GM23338 (cell line): Measurements from ENCODE around the gene GPR3. TPM values are rescaled to one million over a fixed set of nuclear protein-coding genes. Genes with fewer than 3 reads are reported as not detected.
"Not testable (repeated sequence)": the region's sequence is repeated elsewhere in the genome, so short reads cannot be mapped to it uniquely, and the experiment has no call there.

Experiments
- ATAC-seq: fragments of 200-7000 bp; cut with Tn5 transposase; 3 replicates; pipeline ENCODE4 v1.9.1; 2020
- DNase-seq: peaks from one replicate; pipeline ENCODE4 v3.0.0-alpha.2; 2015; ENCODE audit warnings: low spot score
- H2AFZ ChIP-seq: fragments of 200-600 bp; sonication (generic); 2 replicates; pipeline ENCODE4 v1.8.0; 2016; ENCODE audit warnings: antibody characterized with exemption, mild to moderate bottlenecking, moderate library complexity
- H3F3A ChIP-seq: fragments of 200-600 bp; sonication (generic); replicated peaks from 2 replicates; pipeline ENCODE4 v1.8.0; 2017; ENCODE audit warnings: antibody characterized with exemption, mixed run types, low read depth
- H3K27ac ChIP-seq: fragments of 200-600 bp; sonication (generic); 2 replicates; pipeline ENCODE4 v1.6.1; 2016; ENCODE audit warnings: low read depth
- H3K27me3 ChIP-seq: fragments of 200-600 bp; sonication (generic); 2 replicates; pipeline ENCODE4 v1.8.0; 2016; ENCODE audit warnings: mild to moderate bottlenecking, mixed run types, moderate library complexity; ENCODE audit not compliant: insufficient read depth
- H3K36me3 ChIP-seq: fragments of 200-600 bp; sonication (generic); 2 replicates; pipeline ENCODE4 v1.8.0; 2016; ENCODE audit warnings: mild to moderate bottlenecking; ENCODE audit not compliant: insufficient read depth
- H3K4me1 ChIP-seq: fragments of 200-600 bp; sonication (generic); 2 replicates; pipeline ENCODE4 v1.8.0; 2016; ENCODE audit warnings: mild to moderate bottlenecking, moderate library complexity; ENCODE audit not compliant: insufficient read depth
- H3K4me2 ChIP-seq: fragments of 200-600 bp; sonication (generic); 2 replicates; pipeline ENCODE4 v1.7.1; 2017; ENCODE audit warnings: mixed run types
- H3K4me3 ChIP-seq: fragments of 200-600 bp; sonication (generic); 2 replicates; pipeline ENCODE4 v1.6.1; 2016; ENCODE audit warnings: mixed run types
- H3K79me2 ChIP-seq: fragments of 200-600 bp; sonication (generic); replicated peaks from 2 replicates; pipeline ENCODE4 v1.8.0; 2017; ENCODE audit warnings: mild to moderate bottlenecking; ENCODE audit not compliant: insufficient read depth
- H3K9me2 ChIP-seq: fragments of 200-600 bp; sonication (generic); 2 replicates; pipeline ENCODE4 v1.8.0; 2017; ENCODE audit not compliant: insufficient read depth
- H4K20me1 ChIP-seq: fragments of 200-600 bp; sonication (generic); replicated peaks from 2 replicates; pipeline ENCODE4 v1.8.0; 2017; ENCODE audit warnings: mild to moderate bottlenecking; ENCODE audit not compliant: insufficient read depth
- H3K27ac Mint-ChIP-seq: 2 replicates; pipeline ENCODE4 v1.8.0; 2020; ENCODE audit warnings: inconsistent platforms, mild to moderate bottlenecking, moderate library complexity, mixed read lengths
- H3K27me3 Mint-ChIP-seq: 3 replicates; pipeline ENCODE4 v1.8.0; 2022; ENCODE audit warnings: low read depth, mild to moderate bottlenecking, moderate library complexity, mixed read lengths, inconsistent platforms; ENCODE audit not compliant: insufficient read depth, poor library complexity
- H3K36me3 Mint-ChIP-seq: 3 replicates; pipeline ENCODE4 v1.8.0; 2021; ENCODE audit warnings: low read depth, mild to moderate bottlenecking, inconsistent platforms, moderate library complexity, mixed read lengths
- H3K4me1 Mint-ChIP-seq: 3 replicates; pipeline ENCODE4 v1.8.0; 2020; ENCODE audit warnings: mild to moderate bottlenecking, inconsistent platforms, mixed read lengths
- H3K4me3 Mint-ChIP-seq: 3 replicates; pipeline ENCODE4 v1.8.0; 2021; ENCODE audit warnings: moderate library complexity, mild to moderate bottlenecking, inconsistent platforms, mixed read lengths
- H3K9me3 Mint-ChIP-seq: 3 replicates; pipeline ENCODE4 v1.8.0; 2020; ENCODE audit warnings: moderate library complexity, mild to moderate bottlenecking, inconsistent platforms, mixed read lengths
- EZH2phosphoT487 ChIP-seq: fragments of 200-600 bp; sonication (generic); IDR thresholded peaks from one replicate; pipeline ENCODE4 v1.8.1; 2018; ENCODE audit warnings: antibody characterized with exemption; ENCODE audit not compliant: unreplicated experiment
- JUNB ChIP-seq: IDR thresholded peaks from one replicate; pipeline ENCODE4 v1.6.1; 2016; ENCODE audit warnings: antibody characterized with exemption; ENCODE audit not compliant: unreplicated experiment
- polyA plus RNA-seq: library from polyadenylated mRNA; unstranded; fragments of >200 nt; fragmentation: Nextera tagmentation; extraction: Ambion mirVana; gene quantifications from 2 replicates; pipeline ENCODE4 v1.2.1, GENCODE V29; 2016
- total RNA-seq: library from RNA; depleted of rRNA; stranded (reverse); fragments of >200 nt; shearing (Covaris generic); gene quantifications from 2 replicates; pipeline ENCODE4 v1.2.3, GENCODE V29; 2014
- TF ChIP-seq, protein P1 (sequence below): fragments of 250-450 bp; sonication (Bioruptor Pico); IDR thresholded peaks from 2 replicates; pipeline ENCODE4 v1.5.0; 2020; ENCODE audit warnings: mild to moderate bottlenecking, moderate library complexity
- TF ChIP-seq, protein P2 (sequence below): IDR thresholded peaks from 2 replicates; pipeline ENCODE4 v1.6.1; 2016; ENCODE audit warnings: antibody characterized with exemption
- TF ChIP-seq, protein P3 (sequence below), 2 experiments: fragments of 200-600 bp in 1 of 2; sonication (generic) in 1 of 2; conservative IDR thresholded peaks; 2 replicates each; pipeline versions ENCODE4 v1.5.1 to v1.6.1; 2016 to 2017; ENCODE audit warnings: antibody characterized with exemption in 2 of 2, low read depth in 2 of 2, mild to moderate bottlenecking in 2 of 2, moderate library complexity in 1 of 2

The GPR3 gene
- total and polyA plus RNA-seq, 2 experiments from 2014 or later = 5.9 to 9.1 TPM

DNA sequence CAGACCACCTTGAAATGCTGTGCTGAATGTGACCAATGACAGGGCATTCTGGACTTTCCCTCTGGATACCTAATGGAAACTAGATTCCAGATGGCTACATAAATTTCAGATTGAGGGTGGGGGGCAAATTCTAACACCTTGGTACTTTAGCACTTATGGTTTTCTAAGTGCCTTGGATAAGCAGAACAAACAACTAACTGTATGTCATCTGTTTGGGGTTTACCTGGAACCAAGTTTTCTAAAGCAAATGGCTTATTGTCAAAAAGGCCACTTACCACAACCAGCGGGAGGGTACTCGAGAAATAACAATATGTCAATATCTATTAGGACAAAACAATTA lies 39.1 kb downstream of the GPR3 start (continued):
- TF ChIP-seq, protein P1, sequence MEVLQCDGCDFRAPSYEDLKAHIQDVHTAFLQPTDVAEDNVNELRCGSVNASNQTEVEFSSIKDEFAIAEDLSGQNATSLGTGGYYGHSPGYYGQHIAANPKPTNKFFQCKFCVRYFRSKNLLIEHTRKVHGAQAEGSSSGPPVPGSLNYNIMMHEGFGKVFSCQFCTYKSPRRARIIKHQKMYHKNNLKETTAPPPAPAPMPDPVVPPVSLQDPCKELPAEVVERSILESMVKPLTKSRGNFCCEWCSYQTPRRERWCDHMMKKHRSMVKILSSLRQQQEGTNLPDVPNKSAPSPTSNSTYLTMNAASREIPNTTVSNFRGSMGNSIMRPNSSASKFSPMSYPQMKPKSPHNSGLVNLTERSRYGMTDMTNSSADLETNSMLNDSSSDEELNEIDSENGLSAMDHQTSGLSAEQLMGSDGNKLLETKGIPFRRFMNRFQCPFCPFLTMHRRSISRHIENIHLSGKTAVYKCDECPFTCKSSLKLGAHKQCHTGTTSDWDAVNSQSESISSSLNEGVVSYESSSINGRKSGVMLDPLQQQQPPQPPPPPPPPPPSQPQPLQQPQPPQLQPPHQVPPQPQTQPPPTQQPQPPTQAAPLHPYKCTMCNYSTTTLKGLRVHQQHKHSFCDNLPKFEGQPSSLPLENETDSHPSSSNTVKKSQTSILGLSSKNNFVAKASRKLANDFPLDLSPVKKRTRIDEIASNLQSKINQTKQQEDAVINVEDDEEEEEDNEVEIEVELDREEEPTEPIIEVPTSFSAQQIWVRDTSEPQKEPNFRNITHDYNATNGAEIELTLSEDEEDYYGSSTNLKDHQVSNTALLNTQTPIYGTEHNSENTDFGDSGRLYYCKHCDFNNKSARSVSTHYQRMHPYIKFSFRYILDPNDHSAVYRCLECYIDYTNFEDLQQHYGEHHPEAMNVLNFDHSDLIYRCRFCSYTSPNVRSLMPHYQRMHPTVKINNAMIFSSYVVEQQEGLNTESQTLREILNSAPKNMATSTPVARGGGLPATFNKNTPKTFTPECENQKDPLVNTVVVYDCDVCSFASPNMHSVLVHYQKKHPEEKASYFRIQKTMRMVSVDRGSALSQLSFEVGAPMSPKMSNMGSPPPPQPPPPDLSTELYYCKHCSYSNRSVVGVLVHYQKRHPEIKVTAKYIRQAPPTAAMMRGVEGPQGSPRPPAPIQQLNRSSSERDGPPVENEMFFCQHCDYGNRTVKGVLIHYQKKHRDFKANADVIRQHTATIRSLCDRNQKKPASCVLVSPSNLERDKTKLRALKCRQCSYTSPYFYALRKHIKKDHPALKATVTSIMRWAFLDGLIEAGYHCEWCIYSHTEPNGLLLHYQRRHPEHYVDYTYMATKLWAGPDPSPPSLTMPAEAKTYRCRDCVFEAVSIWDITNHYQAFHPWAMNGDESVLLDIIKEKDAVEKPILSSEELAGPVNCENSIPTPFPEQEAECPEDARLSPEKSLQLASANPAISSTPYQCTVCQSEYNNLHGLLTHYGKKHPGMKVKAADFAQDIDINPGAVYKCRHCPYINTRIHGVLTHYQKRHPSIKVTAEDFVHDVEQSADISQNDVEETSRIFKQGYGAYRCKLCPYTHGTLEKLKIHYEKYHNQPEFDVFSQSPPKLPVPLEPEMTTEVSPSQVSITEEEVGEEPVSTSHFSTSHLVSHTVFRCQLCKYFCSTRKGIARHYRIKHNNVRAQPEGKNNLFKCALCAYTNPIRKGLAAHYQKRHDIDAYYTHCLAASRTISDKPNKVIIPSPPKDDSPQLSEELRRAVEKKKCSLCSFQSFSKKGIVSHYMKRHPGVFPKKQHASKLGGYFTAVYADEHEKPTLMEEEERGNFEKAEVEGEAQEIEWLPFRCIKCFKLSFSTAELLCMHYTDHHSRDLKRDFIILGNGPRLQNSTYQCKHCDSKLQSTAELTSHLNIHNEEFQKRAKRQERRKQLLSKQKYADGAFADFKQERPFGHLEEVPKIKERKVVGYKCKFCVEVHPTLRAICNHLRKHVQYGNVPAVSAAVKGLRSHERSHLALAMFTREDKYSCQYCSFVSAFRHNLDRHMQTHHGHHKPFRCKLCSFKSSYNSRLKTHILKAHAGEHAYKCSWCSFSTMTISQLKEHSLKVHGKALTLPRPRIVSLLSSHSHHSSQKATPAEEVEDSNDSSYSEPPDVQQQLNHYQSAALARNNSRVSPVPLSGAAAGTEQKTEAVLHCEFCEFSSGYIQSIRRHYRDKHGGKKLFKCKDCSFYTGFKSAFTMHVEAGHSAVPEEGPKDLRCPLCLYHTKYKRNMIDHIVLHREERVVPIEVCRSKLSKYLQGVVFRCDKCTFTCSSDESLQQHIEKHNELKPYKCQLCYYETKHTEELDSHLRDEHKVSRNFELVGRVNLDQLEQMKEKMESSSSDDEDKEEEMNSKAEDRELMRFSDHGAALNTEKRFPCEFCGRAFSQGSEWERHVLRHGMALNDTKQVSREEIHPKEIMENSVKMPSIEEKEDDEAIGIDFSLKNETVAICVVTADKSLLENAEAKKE = no peak
- TF ChIP-seq, protein P2, sequence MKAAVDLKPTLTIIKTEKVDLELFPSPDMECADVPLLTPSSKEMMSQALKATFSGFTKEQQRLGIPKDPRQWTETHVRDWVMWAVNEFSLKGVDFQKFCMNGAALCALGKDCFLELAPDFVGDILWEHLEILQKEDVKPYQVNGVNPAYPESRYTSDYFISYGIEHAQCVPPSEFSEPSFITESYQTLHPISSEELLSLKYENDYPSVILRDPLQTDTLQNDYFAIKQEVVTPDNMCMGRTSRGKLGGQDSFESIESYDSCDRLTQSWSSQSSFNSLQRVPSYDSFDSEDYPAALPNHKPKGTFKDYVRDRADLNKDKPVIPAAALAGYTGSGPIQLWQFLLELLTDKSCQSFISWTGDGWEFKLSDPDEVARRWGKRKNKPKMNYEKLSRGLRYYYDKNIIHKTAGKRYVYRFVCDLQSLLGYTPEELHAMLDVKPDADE = no peak
- TF ChIP-seq EZH2phosphoT487 (no peak), JUNB (no peak)
- TF ChIP-seq, protein P3, sequence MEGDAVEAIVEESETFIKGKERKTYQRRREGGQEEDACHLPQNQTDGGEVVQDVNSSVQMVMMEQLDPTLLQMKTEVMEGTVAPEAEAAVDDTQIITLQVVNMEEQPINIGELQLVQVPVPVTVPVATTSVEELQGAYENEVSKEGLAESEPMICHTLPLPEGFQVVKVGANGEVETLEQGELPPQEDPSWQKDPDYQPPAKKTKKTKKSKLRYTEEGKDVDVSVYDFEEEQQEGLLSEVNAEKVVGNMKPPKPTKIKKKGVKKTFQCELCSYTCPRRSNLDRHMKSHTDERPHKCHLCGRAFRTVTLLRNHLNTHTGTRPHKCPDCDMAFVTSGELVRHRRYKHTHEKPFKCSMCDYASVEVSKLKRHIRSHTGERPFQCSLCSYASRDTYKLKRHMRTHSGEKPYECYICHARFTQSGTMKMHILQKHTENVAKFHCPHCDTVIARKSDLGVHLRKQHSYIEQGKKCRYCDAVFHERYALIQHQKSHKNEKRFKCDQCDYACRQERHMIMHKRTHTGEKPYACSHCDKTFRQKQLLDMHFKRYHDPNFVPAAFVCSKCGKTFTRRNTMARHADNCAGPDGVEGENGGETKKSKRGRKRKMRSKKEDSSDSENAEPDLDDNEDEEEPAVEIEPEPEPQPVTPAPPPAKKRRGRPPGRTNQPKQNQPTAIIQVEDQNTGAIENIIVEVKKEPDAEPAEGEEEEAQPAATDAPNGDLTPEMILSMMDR (conservative IDR thresholded peaks at IDR 0.05; ENCODE audit: low read depth in 2 of 2) = no peak

DNA sequence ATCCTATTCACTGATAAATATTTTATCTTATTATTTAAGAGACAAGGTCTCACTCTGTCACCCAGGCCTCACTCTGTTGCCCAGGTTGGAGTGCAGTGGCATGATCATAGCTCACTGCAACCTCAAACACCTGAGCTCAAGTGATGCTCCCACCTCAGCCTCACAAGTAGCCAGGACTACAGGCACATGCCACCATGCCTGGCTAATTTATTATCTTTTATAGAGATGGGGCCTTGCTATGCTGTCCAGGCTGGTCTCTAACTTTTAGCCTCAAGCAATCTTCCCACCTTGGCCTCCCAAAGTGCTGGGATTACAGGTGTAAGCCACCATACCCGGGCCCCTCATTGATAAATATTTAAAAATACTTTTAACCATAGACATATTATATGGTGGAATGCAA lies 40.3 kb downstream of the GPR3 start:
- H3K9me2 ChIP-seq, H3K27me3 Mint-ChIP-seq, H3K27ac Mint-ChIP-seq, H3K4me2 ChIP-seq, H3F3A ChIP-seq, H3K9me3 Mint-ChIP-seq, H3K36me3 Mint-ChIP-seq, H3K27ac ChIP-seq, DNase-seq, H4K20me1 ChIP-seq, H3K4me3 ChIP-seq, H3K4me3 Mint-ChIP-seq, ATAC-seq, H3K27me3 ChIP-seq, H2AFZ ChIP-seq, H3K36me3 ChIP-seq: not testable (repeated sequence)
- peaks cover 64% of the 10 kb centered on the region for H3K4me1 Mint-ChIP-seq
- Histone ChIP-seq H3K79me2 (peaks cover 63% of the 10 kb centered on the region), H3K4me1 (peaks cover 51% of the 10 kb centered on the region)
